Chondrocyte (in vitro differentiated cells): ENCODE data around the gene GBX1. TPM values are rescaled to one million over a fixed set of nuclear protein-coding genes. Genes with fewer than 3 reads are reported as not detected.

Experiments
- DNase-seq: peaks from one replicate; pipeline ENCODE4 v3.0.0; 2021; ENCODE audit warnings: mixed read lengths, low spot score
- H3K27ac Mint-ChIP-seq: one replicate; pipeline ENCODE4 v1.8.0; 2021; ENCODE audit warnings: mild to moderate bottlenecking, moderate library complexity, mixed read lengths; ENCODE audit not compliant: unreplicated experiment
- H3K27me3 Mint-ChIP-seq: 2 replicates; pipeline ENCODE4 v1.8.0; 2021; ENCODE audit warnings: low read depth, mixed read lengths
- H3K36me3 Mint-ChIP-seq: 2 replicates; pipeline ENCODE4 v1.8.0; 2021; ENCODE audit warnings: low read depth, mixed read lengths
- H3K4me1 Mint-ChIP-seq: 2 replicates; pipeline ENCODE4 v1.8.0; 2021; ENCODE audit warnings: low read depth, mild to moderate bottlenecking, mixed read lengths
- H3K4me3 Mint-ChIP-seq: one replicate; pipeline ENCODE4 v1.8.0; 2021; ENCODE audit warnings: mild to moderate bottlenecking, moderate library complexity, mixed read lengths; ENCODE audit not compliant: unreplicated experiment
- H3K9me3 Mint-ChIP-seq: 2 replicates; pipeline ENCODE4 v1.8.0; 2021; ENCODE audit warnings: low read depth, mixed read lengths
- total RNA-seq: library from RNA; stranded (reverse); gene quantifications from 3 replicates; pipeline ENCODE4 v1.2.1, GENCODE V29; 2021
- TF ChIP-seq, protein P1 (sequence below): fragments of 200-600 bp; sonication (generic); IDR thresholded peaks from 2 replicates; pipeline ENCODE4 v1.5.0; 2021; ENCODE audit warnings: antibody characterized with exemption, mild to moderate bottlenecking, moderate library complexity

Gene GBX1
- total RNA-seq, 1 donor from 2014 or later: not detected

DNA sequence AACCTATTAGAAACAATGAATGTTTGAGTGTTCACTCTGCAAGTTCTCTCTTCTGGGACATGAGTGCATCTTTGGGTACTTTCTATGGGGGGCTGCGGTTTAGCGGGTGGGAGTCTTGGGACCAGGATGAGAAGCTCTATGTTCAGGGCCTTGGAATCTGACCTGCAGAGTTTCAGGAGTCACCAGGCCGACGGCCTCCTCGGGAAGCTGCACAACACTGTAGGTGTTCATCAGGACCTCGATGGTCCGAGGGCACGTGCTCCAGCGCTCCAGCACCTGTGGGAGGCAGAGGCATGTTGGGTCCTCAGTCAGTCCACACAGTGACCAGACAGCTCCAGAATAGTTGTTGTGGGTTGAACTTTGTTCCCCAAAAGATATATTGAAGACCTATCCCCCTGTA lies 8.9 kb upstream of the GBX1 start:
- TF ChIP-seq, protein P1, sequence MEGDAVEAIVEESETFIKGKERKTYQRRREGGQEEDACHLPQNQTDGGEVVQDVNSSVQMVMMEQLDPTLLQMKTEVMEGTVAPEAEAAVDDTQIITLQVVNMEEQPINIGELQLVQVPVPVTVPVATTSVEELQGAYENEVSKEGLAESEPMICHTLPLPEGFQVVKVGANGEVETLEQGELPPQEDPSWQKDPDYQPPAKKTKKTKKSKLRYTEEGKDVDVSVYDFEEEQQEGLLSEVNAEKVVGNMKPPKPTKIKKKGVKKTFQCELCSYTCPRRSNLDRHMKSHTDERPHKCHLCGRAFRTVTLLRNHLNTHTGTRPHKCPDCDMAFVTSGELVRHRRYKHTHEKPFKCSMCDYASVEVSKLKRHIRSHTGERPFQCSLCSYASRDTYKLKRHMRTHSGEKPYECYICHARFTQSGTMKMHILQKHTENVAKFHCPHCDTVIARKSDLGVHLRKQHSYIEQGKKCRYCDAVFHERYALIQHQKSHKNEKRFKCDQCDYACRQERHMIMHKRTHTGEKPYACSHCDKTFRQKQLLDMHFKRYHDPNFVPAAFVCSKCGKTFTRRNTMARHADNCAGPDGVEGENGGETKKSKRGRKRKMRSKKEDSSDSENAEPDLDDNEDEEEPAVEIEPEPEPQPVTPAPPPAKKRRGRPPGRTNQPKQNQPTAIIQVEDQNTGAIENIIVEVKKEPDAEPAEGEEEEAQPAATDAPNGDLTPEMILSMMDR: no peak
- Mint-ChIP-seq H3K4me3 (no peak overlapping the region), H3K27me3 (peaks cover 49% of the 10 kb centered on the region), H3K9me3 (no peaks in the 10 kb centered on the region), H3K27ac (no peak overlapping the region), H3K4me1 (no peaks in the 10 kb centered on the region), H3K36me3 (no peaks in the 10 kb centered on the region)
- no peak for DNase-seq

DNA sequence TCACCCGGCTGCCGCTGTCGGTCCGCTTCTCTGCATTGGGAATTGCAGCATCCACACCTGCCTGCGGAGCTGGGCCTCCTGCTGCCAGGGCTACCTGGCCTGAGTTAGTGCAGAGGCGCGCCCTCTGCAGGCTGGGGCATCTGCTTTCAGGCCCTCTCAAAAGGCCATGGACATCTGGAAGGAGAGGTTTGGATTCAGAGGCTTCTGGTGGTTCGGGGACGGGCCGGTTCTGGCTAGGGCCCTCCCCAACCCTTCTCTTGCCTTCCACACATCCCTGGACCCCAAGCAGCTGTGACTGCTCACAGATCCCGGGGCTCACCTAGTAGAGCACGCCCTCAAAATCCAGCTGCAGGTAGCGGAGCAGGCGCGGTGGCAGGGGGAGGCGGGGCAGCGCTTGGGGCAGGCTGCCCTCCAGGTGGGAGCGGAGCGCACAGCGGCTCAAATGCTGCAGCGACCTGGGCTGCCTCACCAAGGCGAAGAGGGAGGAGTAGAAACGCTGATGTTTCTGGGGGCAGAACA lies 8.4 kb upstream of the GBX1 start:
- Mint-ChIP-seq H3K4me1 (no peaks in the 10 kb centered on the region), H3K9me3 (no peaks in the 10 kb centered on the region), H3K27ac (no peak overlapping the region), H3K36me3 (no peaks in the 10 kb centered on the region), H3K27me3 (peaks cover 49% of the 10 kb centered on the region), H3K4me3 (no peak overlapping the region)
- TF ChIP-seq, protein P1: no peak
- no peak for DNase-seq

DNA sequence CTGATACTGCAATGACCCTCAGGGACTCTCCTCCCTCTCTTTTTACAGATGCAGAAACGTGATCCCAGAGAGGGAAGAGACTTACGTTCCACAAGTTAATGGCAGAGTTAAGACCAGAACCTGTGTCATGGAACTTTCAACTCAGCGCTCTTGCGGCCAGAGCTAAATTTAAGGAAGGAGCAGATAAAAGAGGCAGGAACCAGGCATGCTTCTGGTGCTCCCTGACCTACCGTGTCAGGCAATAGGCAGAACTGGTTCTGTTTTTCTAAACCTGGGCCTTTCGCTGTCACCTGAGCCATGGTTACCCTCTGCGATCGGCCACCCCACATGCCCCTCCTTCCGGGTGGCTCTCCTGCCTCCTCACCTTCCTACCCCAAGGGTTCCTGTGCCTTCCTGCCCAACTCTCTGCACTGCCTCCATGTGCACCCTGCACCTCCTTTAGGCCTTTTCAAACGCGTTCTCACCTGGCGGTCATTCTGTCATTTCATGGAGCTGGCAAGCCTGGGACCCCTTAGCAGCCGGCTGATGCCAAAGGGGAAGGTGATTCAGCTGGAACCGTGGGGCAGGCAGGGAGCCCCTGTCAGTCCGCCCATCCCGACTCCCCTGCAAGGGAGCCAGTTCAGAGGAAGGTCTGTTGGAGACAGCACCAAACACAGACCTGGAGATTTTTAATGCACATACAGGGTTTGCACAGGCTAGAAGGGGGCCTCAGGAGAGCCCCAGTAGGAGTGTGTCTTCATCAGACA lies 7.7 kb upstream of the GBX1 start:
- no peak for DNase-seq
- H3K9me3 Mint-ChIP-seq: no peaks in the 10 kb centered on the region
- no peak overlapping the region for H3K27ac Mint-ChIP-seq
- TF ChIP-seq, protein P1: no peak
- H3K27me3 Mint-ChIP-seq: peaks cover 48% of the 10 kb centered on the region
- H3K36me3 Mint-ChIP-seq: no peaks in the 10 kb centered on the region
- H3K4me3 Mint-ChIP-seq: no peak overlapping the region
- no peaks in the 10 kb centered on the region for H3K4me1 Mint-ChIP-seq

DNA sequence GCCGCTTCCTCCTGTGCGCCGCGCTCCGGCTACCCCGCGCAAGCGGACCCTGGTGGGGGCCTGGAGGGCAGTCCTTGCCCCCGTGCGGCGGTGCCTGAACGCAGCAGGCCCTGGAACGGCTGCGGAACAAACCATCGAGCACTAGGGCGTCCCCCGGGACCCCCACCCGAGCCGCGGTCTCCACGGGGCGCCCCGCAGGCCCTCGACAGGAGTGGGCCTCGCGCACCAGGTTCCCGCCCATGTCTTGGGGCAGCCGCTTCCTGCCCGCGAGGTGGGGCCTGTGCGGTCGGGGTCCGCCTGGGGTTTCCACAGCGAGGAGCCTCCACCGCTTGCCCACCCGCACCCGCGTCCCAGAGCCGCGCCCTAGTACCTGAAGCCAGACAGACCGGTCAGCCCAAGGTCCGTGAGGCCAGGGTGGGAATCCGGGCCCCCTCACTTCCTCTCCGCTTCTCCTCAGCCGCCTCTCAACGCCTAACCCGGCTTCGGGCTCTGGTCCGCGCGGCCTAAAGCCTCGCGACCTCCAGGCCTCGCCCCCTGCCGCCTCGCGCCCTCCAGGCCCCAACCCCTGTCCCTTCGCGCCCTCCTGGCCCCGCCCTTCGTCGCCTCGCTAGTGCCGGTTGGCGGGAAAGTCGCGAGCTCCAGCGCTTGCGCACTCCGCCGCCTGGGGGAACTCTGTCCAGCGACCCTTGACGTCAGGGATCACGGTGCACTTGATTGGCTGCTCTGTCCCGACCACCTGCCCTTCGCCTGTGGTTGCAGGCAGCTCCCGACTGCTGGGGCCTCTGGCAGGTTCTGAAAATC lies 7.0 kb upstream of the GBX1 start:
- H3K27ac Mint-ChIP-seq: no peak overlapping the region
- no peaks in the 10 kb centered on the region for H3K36me3 Mint-ChIP-seq
- TF ChIP-seq, protein P1: no peak
- DNase-seq: peak; percentile 93
- H3K4me3 Mint-ChIP-seq: no peak overlapping the region
- H3K9me3 Mint-ChIP-seq: no peaks in the 10 kb centered on the region
- H3K27me3 Mint-ChIP-seq: peaks cover 47% of the 10 kb centered on the region
- H3K4me1 Mint-ChIP-seq: no peaks in the 10 kb centered on the region
